ENCODE results near the gene SNN.

SNN gene

DNA sequence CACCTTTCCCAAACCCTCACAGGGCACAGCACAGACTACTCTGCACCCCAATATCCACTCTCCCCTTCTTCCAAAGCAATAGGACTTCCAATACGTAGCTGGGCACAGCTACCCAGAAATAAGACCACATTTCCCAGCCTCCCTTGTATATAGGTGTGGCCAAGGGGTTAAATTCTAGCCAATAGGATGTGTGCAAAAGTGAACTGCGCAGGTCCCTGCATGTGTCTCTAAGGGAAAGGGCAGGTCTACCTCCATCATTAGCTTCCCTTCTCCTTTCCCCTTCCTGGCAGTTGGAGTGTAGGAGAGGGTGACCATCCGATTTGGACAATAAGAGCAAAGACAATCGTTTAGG, 25.5 kb upstream of the SNN start:
- no peaks in the 10 kb centered on the region for H3K9me3 ChIP-seq (ENCODE audit: control insufficient read depth, low read length)
- H3K27me3 ChIP-seq (ENCODE audit: control insufficient read depth, insufficient read depth, low read length), result no peaks in the 10 kb centered on the region
- H3K27ac ChIP-seq, result no peak overlapping the region
- H3K4me2 ChIP-seq (ENCODE audit: low read length), result no peak overlapping the region
- H3K4me3 ChIP-seq (ENCODE audit: low read depth, low read length), result no peak overlapping the region
- H3K79me2 ChIP-seq, result no peaks in the 10 kb centered on the region
- H2AFZ ChIP-seq, result no peak overlapping the region
- H3K9ac ChIP-seq, result no peak overlapping the region
- no peaks in the 10 kb centered on the region for H3K36me3 ChIP-seq (ENCODE audit: control insufficient read depth, insufficient read depth, low read length)
- peaks cover 23% of the 10 kb centered on the region for H3K4me1 ChIP-seq
- TF ChIP-seq, protein P1, sequence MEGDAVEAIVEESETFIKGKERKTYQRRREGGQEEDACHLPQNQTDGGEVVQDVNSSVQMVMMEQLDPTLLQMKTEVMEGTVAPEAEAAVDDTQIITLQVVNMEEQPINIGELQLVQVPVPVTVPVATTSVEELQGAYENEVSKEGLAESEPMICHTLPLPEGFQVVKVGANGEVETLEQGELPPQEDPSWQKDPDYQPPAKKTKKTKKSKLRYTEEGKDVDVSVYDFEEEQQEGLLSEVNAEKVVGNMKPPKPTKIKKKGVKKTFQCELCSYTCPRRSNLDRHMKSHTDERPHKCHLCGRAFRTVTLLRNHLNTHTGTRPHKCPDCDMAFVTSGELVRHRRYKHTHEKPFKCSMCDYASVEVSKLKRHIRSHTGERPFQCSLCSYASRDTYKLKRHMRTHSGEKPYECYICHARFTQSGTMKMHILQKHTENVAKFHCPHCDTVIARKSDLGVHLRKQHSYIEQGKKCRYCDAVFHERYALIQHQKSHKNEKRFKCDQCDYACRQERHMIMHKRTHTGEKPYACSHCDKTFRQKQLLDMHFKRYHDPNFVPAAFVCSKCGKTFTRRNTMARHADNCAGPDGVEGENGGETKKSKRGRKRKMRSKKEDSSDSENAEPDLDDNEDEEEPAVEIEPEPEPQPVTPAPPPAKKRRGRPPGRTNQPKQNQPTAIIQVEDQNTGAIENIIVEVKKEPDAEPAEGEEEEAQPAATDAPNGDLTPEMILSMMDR (IDR thresholded peaks at IDR 0.05), result no peak

DNA sequence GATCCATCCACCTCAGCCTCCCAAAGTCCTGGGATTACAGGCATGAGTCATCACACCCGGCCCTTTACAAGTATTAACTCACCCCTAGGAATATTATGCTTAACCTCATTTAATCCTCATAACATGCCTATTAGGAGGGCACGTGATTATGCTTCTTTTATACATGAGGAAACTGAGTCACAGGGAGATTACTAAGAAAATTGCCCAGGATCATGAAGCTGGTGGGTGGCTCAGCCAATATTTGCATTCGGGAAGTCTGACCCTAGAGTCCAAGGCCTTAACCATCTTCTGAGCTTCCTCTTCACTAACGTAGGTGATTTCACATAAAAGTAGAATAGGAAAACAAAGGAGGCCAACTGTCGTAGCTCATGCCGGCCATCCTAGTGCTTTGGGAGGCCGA, 19.0 kb upstream of the SNN start:
- Histone ChIP-seq H3K36me3 (ENCODE audit: control insufficient read depth, insufficient read depth, low read length) (no peaks in the 10 kb centered on the region), H2AFZ (no peak overlapping the region)

DNA sequence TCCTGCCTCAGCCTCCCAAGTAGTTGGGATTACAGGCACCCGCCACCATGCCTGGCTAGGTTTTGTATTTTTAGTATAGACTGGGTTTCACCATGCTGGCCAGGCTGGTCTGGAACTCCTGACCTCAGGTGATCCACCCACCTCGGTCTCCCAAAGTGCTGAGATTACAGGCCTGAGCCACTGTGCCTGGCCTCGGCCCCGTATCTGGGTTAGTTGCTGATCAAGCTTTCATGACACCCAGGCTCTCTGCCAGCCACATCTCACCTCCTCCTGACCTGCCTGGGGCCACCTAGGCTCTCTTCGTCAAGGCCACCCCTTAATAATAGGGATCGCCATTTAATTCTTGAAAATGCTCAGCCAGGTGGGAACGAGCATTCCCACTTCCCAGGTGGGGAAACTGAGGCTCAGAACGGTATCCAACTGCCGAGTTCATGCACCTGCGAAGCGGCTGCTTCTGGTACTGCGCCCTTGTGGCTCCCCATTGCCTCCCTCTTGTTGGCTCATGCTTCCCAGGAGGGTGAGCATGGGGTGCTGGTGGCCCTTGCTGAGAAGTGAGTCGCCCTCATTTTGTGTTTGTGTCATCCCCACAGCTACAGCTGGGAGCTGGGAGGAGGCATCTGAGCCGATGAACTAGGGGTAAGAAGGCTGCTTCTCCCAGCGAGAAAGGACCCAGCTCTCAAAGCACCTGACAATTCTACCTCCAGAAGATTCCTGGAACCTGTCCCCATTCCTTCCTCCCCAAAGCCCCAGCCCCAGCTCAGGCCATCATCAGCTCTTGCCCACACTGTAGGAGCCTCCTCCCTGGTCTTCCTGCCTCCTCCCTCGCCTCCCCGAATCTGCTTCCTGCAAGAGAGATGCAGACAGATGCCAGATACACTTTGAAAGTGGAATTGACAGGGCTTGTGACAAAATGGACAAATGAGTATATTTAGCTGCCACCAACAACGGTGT, 17.3 kb upstream of the SNN start:
- TF ChIP-seq, protein P1 (IDR thresholded peaks at IDR 0.05), result no peak
- Histone ChIP-seq H3K4me3 (ENCODE audit: low read depth, low read length) (no peak overlapping the region), H3K27me3 (ENCODE audit: control insufficient read depth, insufficient read depth, low read length) (no peaks in the 10 kb centered on the region), H3K4me1 (no peaks in the 10 kb centered on the region), H3K9ac (no peak overlapping the region), H2AFZ (no peak overlapping the region), H3K27ac (no peak overlapping the region), H3K79me2 (no peaks in the 10 kb centered on the region), H3K36me3 (ENCODE audit: control insufficient read depth, insufficient read depth, low read length) (no peaks in the 10 kb centered on the region), H3K4me2 (ENCODE audit: low read length) (no peak overlapping the region), H3K9me3 (ENCODE audit: control insufficient read depth, low read length) (no peaks in the 10 kb centered on the region)

More for the DNA sequence above, 19.0 kb upstream of the SNN start:
- H3K4me2 ChIP-seq (ENCODE audit: low read length), result no peak overlapping the region
- H3K9me3 ChIP-seq (ENCODE audit: control insufficient read depth, low read length), result no peaks in the 10 kb centered on the region
- no peak overlapping the region for H3K27ac ChIP-seq
- H3K4me3 ChIP-seq (ENCODE audit: low read depth, low read length), result no peak overlapping the region
- no peaks in the 10 kb centered on the region for H3K4me1 ChIP-seq
- no peak overlapping the region for H3K9ac ChIP-seq
- H3K27me3 ChIP-seq (ENCODE audit: control insufficient read depth, insufficient read depth, low read length), result no peaks in the 10 kb centered on the region
- TF ChIP-seq, protein P1 (IDR thresholded peaks at IDR 0.05), result no peak
- no peaks in the 10 kb centered on the region for H3K79me2 ChIP-seq

DNA sequence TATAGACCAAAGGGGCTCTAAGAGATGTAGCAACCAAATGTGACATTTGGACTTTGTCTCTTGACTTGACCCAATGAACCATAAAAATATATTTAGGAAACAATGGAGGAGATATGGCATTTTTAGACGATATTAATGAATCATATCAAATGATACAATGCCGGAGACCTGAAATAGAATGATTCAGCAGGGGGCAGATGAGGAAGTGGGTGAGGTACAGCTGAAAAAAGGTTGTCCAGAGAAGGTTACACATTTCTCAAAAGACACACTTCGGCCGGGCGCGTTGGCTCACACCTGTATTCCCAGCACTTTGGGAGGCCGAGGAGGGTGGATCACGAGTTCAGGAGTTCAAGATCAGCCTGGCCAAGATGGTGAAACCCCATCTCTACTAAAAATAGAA, 16.5 kb upstream of the SNN start:
- Histone ChIP-seq H3K4me1 (no peaks in the 10 kb centered on the region), H3K79me2 (no peaks in the 10 kb centered on the region), H3K27ac (no peak overlapping the region), H3K36me3 (ENCODE audit: control insufficient read depth, insufficient read depth, low read length) (no peaks in the 10 kb centered on the region), H3K9me3 (ENCODE audit: control insufficient read depth, low read length) (no peaks in the 10 kb centered on the region), H3K4me3 (ENCODE audit: low read depth, low read length) (no peak overlapping the region), H2AFZ (no peak overlapping the region), H3K9ac (no peak overlapping the region), H3K27me3 (ENCODE audit: control insufficient read depth, insufficient read depth, low read length) (no peaks in the 10 kb centered on the region), H3K4me2 (ENCODE audit: low read length) (no peak overlapping the region)
- TF ChIP-seq, protein P1 (IDR thresholded peaks at IDR 0.05), result no peak

DNA sequence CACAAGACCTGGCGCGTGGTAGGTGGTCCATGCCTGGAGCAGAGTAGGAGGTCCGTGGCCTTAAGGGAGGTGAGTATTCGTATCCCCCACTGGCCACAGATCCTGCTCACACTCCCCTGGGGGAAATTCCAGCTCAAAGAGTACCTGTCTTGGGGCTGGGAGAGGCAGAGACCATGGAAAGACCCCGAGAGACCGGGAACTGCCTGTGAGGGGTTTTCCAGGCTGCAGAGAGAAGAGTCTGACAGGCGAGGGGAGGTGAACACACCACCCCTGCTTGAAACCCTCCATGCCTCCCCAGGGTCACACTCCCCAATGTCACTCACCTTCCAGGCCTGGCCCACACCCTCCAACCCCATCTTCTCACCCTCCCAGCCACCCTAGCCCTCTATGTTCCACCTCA, 12.6 kb upstream of the SNN start:
- H3K27me3 ChIP-seq (ENCODE audit: control insufficient read depth, insufficient read depth, low read length), result no peaks in the 10 kb centered on the region
- H3K4me2 ChIP-seq (ENCODE audit: low read length), result no peak overlapping the region
- no peak overlapping the region for H3K27ac ChIP-seq
- H3K4me1 ChIP-seq, result no peaks in the 10 kb centered on the region
- H2AFZ ChIP-seq, result no peak overlapping the region
- TF ChIP-seq, protein P1 (IDR thresholded peaks at IDR 0.05), result no peak
- H3K79me2 ChIP-seq, result no peaks in the 10 kb centered on the region
- no peaks in the 10 kb centered on the region for H3K9me3 ChIP-seq (ENCODE audit: control insufficient read depth, low read length)
- H3K4me3 ChIP-seq (ENCODE audit: low read depth, low read length), result no peak overlapping the region
- no peaks in the 10 kb centered on the region for H3K36me3 ChIP-seq (ENCODE audit: control insufficient read depth, insufficient read depth, low read length)
- H3K9ac ChIP-seq, result no peak overlapping the region
